GM21723 (cell line): ENCODE data around the gene AOPEP.

Experiments
- ATAC-seq: cut with Tn5 transposase; IDR thresholded peaks from one replicate; pipeline ENCODE4 v1.9.1; 2021; ENCODE audit warnings: mild to moderate bottlenecking, moderate library complexity; ENCODE audit not compliant: unreplicated experiment

Gene AOPEP

DNA sequence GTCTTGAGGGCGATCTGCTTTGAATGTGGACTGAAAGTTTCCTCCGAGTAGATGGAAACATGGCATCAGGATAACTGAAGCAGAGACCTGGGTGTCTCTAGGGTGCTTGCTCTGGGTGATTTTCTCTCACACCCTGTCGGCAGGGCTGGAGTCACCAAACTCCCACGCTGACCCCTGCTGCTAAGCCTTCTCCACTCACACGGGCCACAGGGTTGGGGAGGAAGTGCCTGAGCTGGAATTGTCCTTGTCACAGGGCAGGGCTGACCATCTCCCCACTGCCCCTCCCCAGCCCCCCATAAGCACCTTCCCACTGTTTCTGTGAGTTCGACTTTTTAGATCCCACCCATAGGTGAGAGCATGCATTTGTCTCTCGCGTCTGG, 378.1 kb downstream of the AOPEP start:
- no peak for ATAC-seq

- ATAC-seq: no peak
Measured at GRCh38 chr9:95104980-95105379, 378.5 kb downstream of the AOPEP start.

GRCh38 chr9:95105519-95106287, 379.2 kb downstream of the AOPEP start:
- no peak for ATAC-seq

GRCh38 chr9:95107001-95107749, 380.7 kb downstream of the AOPEP start:
- ATAC-seq: no peak

- no peak for ATAC-seq
Measured at GRCh38 chr9:95107976-95108375, 381.5 kb downstream of the AOPEP start.

DNA sequence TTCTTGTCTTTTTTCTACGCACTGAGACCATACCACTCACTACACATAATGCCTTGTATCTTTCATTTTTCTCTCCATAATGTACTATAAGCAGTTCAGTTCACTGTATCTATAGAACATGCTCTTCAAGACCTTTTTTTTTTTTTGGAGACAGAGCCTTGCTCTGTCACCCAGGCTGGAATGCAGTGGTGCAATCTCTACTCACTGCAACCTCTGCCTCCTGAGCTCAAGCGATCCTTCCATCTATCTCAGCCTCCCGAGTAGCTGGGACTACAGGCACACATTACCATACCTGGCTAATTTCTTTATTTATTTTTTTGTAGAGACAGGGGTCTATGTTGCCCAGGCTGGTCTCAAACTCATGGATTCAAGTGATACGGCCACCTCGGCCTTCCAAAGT, 382.3 kb downstream of the AOPEP start:
- no peak for ATAC-seq

DNA sequence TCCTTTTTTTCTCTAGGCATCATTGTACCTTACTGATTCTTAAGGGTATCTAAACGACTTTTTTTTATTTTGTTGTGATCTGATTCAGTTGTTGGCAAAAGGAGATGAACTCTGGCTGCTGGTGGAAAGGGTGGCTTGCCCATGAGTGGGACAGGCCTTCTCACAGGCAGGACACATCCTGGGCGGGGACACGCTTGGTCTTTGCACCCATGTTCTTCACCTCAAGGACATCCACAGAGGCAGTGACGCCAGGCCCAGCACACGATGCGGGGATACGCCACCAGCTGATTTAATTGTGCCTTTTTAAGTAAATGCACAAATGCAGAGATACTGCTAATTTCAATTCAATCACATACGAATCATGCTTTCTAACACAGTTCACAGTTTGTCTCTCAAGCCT, 383.0 kb downstream of the AOPEP start:
- no peak for ATAC-seq

DNA sequence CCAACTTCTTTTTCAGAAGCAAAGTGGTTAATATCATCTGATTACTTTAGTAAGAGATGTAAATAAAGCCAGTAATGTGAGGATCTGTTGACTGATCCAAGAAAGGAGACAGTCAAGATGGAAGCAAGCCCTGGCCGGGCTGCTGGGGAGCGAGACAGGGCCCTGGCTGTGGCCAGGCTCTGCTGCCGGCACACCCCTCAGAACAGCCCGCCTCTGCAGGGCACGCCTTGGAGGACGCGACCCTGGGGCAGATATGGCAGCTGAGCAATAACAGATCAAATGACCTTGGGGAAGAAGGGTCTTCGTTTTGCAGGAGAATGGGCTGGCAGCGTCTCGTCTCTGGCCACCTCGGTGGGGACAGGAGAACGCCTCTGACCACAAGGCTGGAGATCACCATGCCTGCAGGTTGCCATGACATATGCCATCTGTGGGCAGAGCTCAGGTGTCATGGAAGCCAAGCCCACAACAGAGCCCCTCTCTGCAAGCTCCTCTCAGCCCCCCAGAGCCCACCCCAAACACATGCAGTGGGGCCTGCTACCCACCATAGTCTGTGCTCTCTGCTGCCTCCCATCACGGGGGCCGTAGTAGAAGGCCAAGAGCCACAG, 384.5 kb downstream of the AOPEP start:
- ATAC-seq: no peak

- no peak for ATAC-seq
Measured at GRCh38 chr9:95111716-95112115, 385.2 kb downstream of the AOPEP start.

DNA sequence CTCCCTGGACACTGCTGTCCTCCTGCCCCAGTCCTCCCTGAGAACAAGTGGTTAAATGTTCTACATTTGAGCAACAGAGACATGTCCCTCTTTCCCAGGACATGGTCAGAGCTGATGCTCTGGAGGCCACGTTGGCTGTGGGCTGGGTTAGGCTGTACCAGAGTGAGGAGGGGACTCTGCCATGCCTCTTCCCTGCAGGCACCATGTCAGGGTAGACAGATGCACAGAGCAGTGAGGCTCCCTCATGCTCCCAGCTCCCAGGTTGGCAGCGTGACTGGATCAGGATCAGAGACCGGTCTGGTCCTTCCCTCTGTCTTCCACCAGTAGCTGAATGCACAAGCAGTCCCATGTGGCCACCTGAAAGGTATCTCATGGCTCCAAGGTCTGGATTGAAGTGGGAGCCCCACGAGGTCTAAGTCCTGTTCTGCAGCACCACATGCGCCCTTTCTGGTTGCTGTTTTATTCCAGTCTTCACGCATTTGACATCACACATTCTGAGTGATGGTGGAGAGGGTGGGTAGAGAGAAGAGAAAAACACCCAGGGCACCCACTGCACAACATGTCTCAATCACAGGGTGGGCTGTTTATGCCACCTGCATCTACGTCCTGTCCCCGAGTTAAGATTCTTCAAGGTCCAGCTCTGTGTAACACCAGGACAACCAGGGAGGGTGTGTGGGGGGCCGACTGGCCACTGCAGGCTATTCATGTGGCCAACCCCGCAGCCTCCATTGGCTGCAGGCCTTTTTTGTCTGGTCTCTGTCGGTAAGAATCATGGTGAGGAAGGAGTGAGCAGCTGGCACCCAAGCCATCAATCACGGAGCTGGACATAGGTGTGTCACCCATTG, 386.2 kb downstream of the AOPEP start:
- no peak for ATAC-seq

DNA sequence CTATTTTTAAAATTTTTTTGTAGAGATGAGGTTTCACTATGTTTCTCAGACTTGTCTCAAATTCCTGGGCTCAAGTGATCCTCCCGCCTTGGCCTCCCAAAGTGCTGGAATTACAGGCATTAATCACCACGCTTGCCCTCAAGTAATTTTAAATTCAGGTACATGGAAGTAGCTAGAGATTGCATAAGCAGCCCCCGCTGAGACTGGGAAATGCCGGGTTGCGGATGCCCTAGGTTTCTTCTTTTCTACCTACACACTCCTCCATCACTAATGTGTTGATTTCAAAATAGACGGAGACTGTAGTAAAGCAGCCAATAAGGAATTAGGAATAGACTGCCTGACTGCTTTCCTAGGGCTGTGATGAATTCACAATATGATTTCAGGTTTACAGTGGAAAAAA, 388.6 kb downstream of the AOPEP start:
- ATAC-seq: no peak

- ATAC-seq: peak; percentile 52
Measured at GRCh38 chr9:95116002-95116807, 389.7 kb downstream of the AOPEP start.

GRCh38 chr9:95116808-95117204, 390.3 kb downstream of the AOPEP start:
- ATAC-seq: no peak

DNA sequence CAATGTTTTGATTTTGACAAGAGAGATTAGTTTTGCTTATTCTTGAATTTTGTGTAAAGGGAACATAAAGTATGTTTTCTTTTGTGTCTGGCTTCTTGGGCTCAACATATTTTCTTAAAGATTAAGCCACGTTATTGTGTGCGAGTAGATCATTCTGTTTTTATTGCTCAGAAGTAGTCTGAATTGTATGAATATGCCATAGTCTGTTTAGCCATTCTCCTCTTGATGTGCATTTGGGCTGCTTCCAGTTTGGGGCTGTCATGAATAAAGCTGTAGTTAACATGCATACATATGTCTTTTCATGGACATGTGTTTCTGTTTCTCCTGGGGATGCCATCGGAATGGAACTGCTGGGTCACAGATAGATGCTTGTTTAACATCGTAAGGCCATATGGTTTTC, 392.1 kb downstream of the AOPEP start:
- no peak for ATAC-seq

GRCh38 chr9:95120781-95121370, 394.4 kb downstream of the AOPEP start:
- no peak for ATAC-seq

GRCh38 chr9:95124582-95125367, 398.3 kb downstream of the AOPEP start:
- no peak for ATAC-seq

DNA sequence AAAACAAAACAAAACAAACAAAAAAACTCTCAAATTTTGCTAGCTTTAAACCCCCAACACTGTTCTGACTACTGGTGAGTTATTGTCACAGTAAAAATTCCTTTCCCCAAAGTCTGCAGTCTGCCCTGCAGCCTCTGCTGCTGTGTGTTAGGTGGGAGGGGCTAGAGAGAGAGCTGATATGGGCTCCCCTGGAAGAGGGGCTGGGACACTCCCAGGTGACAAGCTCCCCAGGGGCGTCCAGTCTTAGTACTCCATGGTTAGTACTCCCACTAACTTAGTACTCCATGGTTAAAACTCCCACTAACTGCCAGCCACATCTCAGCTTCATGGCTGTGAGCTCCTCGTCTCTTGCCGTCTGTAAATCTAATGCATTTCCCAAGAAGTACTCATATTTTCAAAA, 399.2 kb downstream of the AOPEP start:
- ATAC-seq: no peak

GRCh38 chr9:95126739-95127138, 400.2 kb downstream of the AOPEP start:
- ATAC-seq: no peak
